Endothelial cell of umbilical vein (primary cell): ENCODE results near the gene WNK4.

Experiments
- CTCF ChIP-seq, 2 donors: IDR thresholded peaks; 1 replicate in 1 of 2; 2 replicates in 1 of 2; pipeline ENCODE4 v1.5.1; 2011; ENCODE audit warnings: low read length in 2 of 2, mild to moderate bottlenecking in 2 of 2, moderate library complexity in 2 of 2, control low read depth in 1 of 2, inconsistent platforms in 1 of 2, low read depth in 1 of 2; ENCODE audit not compliant: insufficient read depth in 1 of 2; ENCODE audit errors: extremely low read depth in 1 of 2
- EZH2 ChIP-seq: IDR thresholded peaks from 2 replicates; pipeline ENCODE4 v1.6.1; 2012; ENCODE audit warnings: borderline replicate concordance, low read depth, mild to moderate bottlenecking, moderate library complexity, low read length, inconsistent platforms; ENCODE audit not compliant: severe bottlenecking
- JUN ChIP-seq: IDR thresholded peaks from 2 replicates; pipeline ENCODE4 v1.6.1; 2011; ENCODE audit warnings: borderline replicate concordance, low read depth; ENCODE audit not compliant: insufficient read length, insufficient read depth
- MAX ChIP-seq: IDR thresholded peaks from 2 replicates; pipeline ENCODE4 v1.6.1; 2011; ENCODE audit not compliant: insufficient read depth, insufficient read length
- MYC ChIP-seq: IDR thresholded peaks from one replicate; pipeline ENCODE4 v1.6.1; 2011; ENCODE audit warnings: mild to moderate bottlenecking, low read depth, low read length
- POLR2A ChIP-seq: IDR thresholded peaks from 2 replicates; pipeline ENCODE4 v1.6.1; 2012; ENCODE audit warnings: low read depth, mild to moderate bottlenecking, control low read depth, low read length
- POLR2AphosphoS5 ChIP-seq: IDR thresholded peaks from 2 replicates; pipeline ENCODE4 v1.6.1; 2012; ENCODE audit warnings: low read depth, mild to moderate bottlenecking, control low read depth, low read length, moderate library complexity; ENCODE audit not compliant: insufficient read depth

- TF ChIP-seq CTCF (IDR thresholded peaks at IDR 0.05; ENCODE audit: extremely low read depth in 1 of 2, insufficient read depth in 1 of 2, low read depth in 1 of 2, low read length in 2 of 2) (no peak), EZH2 (no peak), POLR2AphosphoS5 (peak; percentile 94), POLR2A (peak; percentile 91), MAX (peak; percentile 98), MYC (peak; percentile 99), JUN (no peak)
Measured at GRCh38 chr17:42832934-42833766, 52.7 kb downstream of the WNK4 start, which contains the start of gene PSME3.
